Measurements from ENCODE around the gene GRM8.

The GRM8 gene

DNA sequence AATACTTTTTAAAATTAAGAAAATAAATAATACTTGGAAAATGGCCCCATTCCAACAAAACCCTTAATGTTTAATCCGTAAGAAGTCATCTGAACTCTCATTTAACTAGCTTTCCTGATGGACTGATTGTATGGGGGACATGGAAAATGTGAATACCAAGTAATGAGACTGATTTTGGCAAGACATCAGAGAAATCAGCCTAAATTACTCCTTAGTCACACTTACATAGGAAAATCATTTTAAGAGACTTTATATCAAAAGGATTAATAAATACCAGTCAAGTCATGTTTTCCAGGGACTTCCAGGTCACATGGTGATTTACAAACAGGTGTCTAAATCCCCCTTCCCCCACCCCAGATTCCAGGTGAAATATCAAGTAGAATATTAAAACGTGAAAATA lies 58.2 kb downstream of the GRM8 start:
- Histone ChIP-seq H3K36me3 (replicated peaks; ENCODE audit: insufficient read depth, low read length) (no peaks in the 10 kb centered on the region), H3K4me2 (ENCODE audit: low read depth, low read length) (no peak overlapping the region), H3K27ac (ENCODE audit: low read length) (no peak overlapping the region), H3K9me3 (replicated peaks; ENCODE audit: insufficient read depth, low read length) (no peaks in the 10 kb centered on the region), H3K79me2 (ENCODE audit: low read length) (no peaks in the 10 kb centered on the region), H3K9ac (ENCODE audit: low read length) (no peak overlapping the region), H3K4me1 (ENCODE audit: low read length) (no peaks in the 10 kb centered on the region), H3K4me3 (ENCODE audit: low read length) (no peak overlapping the region), H2AFZ (ENCODE audit: low read length) (no peak overlapping the region), H3K9me2 (replicated peaks; ENCODE audit: insufficient read depth, low read length) (no peaks in the 10 kb centered on the region), H3F3A (ENCODE audit: insufficient read depth, low read length) (no peaks in the 10 kb centered on the region), H4K20me1 (ENCODE audit: insufficient read depth, low read length) (no peaks in the 10 kb centered on the region), H3K27me3 (replicated peaks; ENCODE audit: insufficient read depth, low read length) (no peaks in the 10 kb centered on the region)
- TF ChIP-seq EZH2 (optimal IDR thresholded peaks at IDR 0.05; ENCODE audit: low read depth, low read length) (no peak), CTCF (IDR thresholded peaks at IDR 0.05; ENCODE audit: low read length) (no peak), EZH2phosphoT487 (IDR thresholded peaks at IDR 0.05; ENCODE audit: low read length) (no peak)
- DNase-seq: no peak

- H3F3A ChIP-seq (ENCODE audit: insufficient read depth, low read length): no peaks in the 10 kb centered on the region
- no peak overlapping the region for H2AFZ ChIP-seq (ENCODE audit: low read length)
- no peaks in the 10 kb centered on the region for H3K4me1 ChIP-seq (ENCODE audit: low read length)
- H3K9me2 ChIP-seq (replicated peaks; ENCODE audit: insufficient read depth, low read length): no peaks in the 10 kb centered on the region
- no peaks in the 10 kb centered on the region for H3K36me3 ChIP-seq (replicated peaks; ENCODE audit: insufficient read depth, low read length)
- no peak for DNase-seq
- H3K9me3 ChIP-seq (replicated peaks; ENCODE audit: insufficient read depth, low read length): no peaks in the 10 kb centered on the region
- TF ChIP-seq CTCF (IDR thresholded peaks at IDR 0.05; ENCODE audit: low read length): no peak
- TF ChIP-seq EZH2 (optimal IDR thresholded peaks at IDR 0.05; ENCODE audit: low read depth, low read length): no peak
- no peak for TF ChIP-seq EZH2phosphoT487 (IDR thresholded peaks at IDR 0.05; ENCODE audit: low read length)
- H3K27ac ChIP-seq (ENCODE audit: low read length): no peak overlapping the region
- H4K20me1 ChIP-seq (ENCODE audit: insufficient read depth, low read length): no peaks in the 10 kb centered on the region
- no peaks in the 10 kb centered on the region for H3K27me3 ChIP-seq (replicated peaks; ENCODE audit: insufficient read depth, low read length)
- H3K79me2 ChIP-seq (ENCODE audit: low read length): no peaks in the 10 kb centered on the region
- H3K9ac ChIP-seq (ENCODE audit: low read length): no peak overlapping the region
- H3K4me2 ChIP-seq (ENCODE audit: low read depth, low read length): no peak overlapping the region
- no peak overlapping the region for H3K4me3 ChIP-seq (ENCODE audit: low read length)
Observed at GRCh38 chr7:127189886-127190285, 62.9 kb downstream of the GRM8 start.

DNA sequence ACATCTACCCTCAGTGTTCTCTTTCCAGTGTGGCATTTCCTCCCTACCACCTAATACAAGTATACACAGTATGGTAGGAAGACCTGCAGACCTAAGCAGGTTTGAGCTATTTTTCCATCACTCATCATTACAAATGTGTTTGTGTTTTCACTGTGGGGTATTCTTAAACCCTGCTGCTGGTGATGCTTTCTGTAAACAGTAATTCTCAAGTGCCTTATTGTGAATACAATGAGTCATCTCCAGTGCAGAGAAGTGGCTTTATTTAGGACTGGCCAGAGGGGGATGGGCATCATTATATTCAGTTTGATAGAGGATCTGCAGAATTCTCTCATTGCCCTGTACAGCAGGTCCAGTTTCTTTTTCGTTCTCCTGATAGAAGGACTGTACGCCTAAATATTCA lies 63.7 kb downstream of the GRM8 start:
- Histone ChIP-seq H3K9ac (ENCODE audit: low read length) (no peak overlapping the region), H3F3A (ENCODE audit: insufficient read depth, low read length) (no peaks in the 10 kb centered on the region), H3K4me2 (ENCODE audit: low read depth, low read length) (no peak overlapping the region), H4K20me1 (ENCODE audit: insufficient read depth, low read length) (no peaks in the 10 kb centered on the region), H3K4me1 (ENCODE audit: low read length) (no peaks in the 10 kb centered on the region), H3K4me3 (ENCODE audit: low read length) (no peak overlapping the region), H3K9me2 (replicated peaks; ENCODE audit: insufficient read depth, low read length) (no peaks in the 10 kb centered on the region), H2AFZ (ENCODE audit: low read length) (no peak overlapping the region), H3K27me3 (replicated peaks; ENCODE audit: insufficient read depth, low read length) (no peaks in the 10 kb centered on the region), H3K79me2 (ENCODE audit: low read length) (no peaks in the 10 kb centered on the region), H3K27ac (ENCODE audit: low read length) (no peak overlapping the region), H3K36me3 (replicated peaks; ENCODE audit: insufficient read depth, low read length) (no peaks in the 10 kb centered on the region), H3K9me3 (replicated peaks; ENCODE audit: insufficient read depth, low read length) (no peaks in the 10 kb centered on the region)
- no peak for DNase-seq
- TF ChIP-seq EZH2 (optimal IDR thresholded peaks at IDR 0.05; ENCODE audit: low read depth, low read length) (no peak), EZH2phosphoT487 (IDR thresholded peaks at IDR 0.05; ENCODE audit: low read length) (no peak), CTCF (IDR thresholded peaks at IDR 0.05; ENCODE audit: low read length) (no peak)
